H9 (cell line): ENCODE measurements around the gene GFRA1. TPM values are rescaled to one million over a fixed set of nuclear protein-coding genes. Genes with fewer than 3 reads are reported as not detected.

Experiments
- DNase-seq: peaks from one replicate; pipeline ENCODE4 v3.0.0-alpha.2; 2017
- H2AFZ ChIP-seq: one replicate; pipeline ENCODE4 v1.6.1; 2013; ENCODE audit warnings: mild to moderate bottlenecking, low read length, control low read depth, moderate library complexity
- H2AK5ac ChIP-seq: 2 replicates; pipeline ENCODE4 v1.6.1; 2013; ENCODE audit warnings: low read length, control low read depth, mixed read lengths; ENCODE audit not compliant: insufficient read length
- H2BK120ac ChIP-seq: one replicate; pipeline ENCODE4 v1.6.1; 2013; ENCODE audit warnings: low read depth, mild to moderate bottlenecking, low read length, control low read depth, inconsistent platforms; ENCODE audit not compliant: poor library complexity, severe bottlenecking
- H2BK12ac ChIP-seq: 2 replicates; pipeline ENCODE4 v1.6.1; 2013; ENCODE audit warnings: low read length, control low read depth, mixed read lengths, low read depth; ENCODE audit not compliant: insufficient read length
- H2BK15ac ChIP-seq: 2 replicates; pipeline ENCODE4 v1.6.1; 2013; ENCODE audit warnings: low read depth, low read length, control low read depth
- H2BK20ac ChIP-seq: one replicate; pipeline ENCODE4 v1.6.1; 2013; ENCODE audit warnings: low read depth, mild to moderate bottlenecking, low read length, control low read depth, inconsistent platforms; ENCODE audit not compliant: poor library complexity, severe bottlenecking
- H2BK5ac ChIP-seq: 2 replicates; pipeline ENCODE4 v1.6.1; 2013; ENCODE audit warnings: low read length, control low read depth, mixed read lengths; ENCODE audit not compliant: insufficient read length
- H3K14ac ChIP-seq: 2 replicates; pipeline ENCODE4 v1.6.1; 2013; ENCODE audit warnings: low read length, control low read depth; ENCODE audit not compliant: insufficient read depth
- H3K18ac ChIP-seq: 2 replicates; pipeline ENCODE4 v1.6.1; 2013; ENCODE audit warnings: low read depth, mild to moderate bottlenecking, mixed read lengths, low read length, control low read depth; ENCODE audit not compliant: insufficient read length
- H3K23ac ChIP-seq: 2 replicates; pipeline ENCODE4 v1.6.1; 2013; ENCODE audit warnings: low read length, control low read depth, mixed read lengths, low read depth; ENCODE audit not compliant: insufficient read length
- H3K23me2 ChIP-seq: 2 replicates; pipeline ENCODE4 v1.6.1; 2013; ENCODE audit warnings: low read depth, mild to moderate bottlenecking, mixed read lengths, low read length, control low read depth; ENCODE audit not compliant: insufficient read length, poor library complexity, severe bottlenecking
- H3K27ac ChIP-seq: 2 replicates; pipeline ENCODE4 v1.5.1; 2013; ENCODE audit warnings: low read length, control low read depth, mixed read lengths, low read depth; ENCODE audit not compliant: insufficient read length
- H3K27me3 ChIP-seq: 2 replicates; pipeline ENCODE4 v1.6.1; 2013; ENCODE audit warnings: low read length, control low read depth, inconsistent platforms; ENCODE audit not compliant: insufficient read depth
- H3K4ac ChIP-seq: 2 replicates; pipeline ENCODE4 v1.6.1; 2013; ENCODE audit warnings: low read depth, mild to moderate bottlenecking, control low read depth, inconsistent platforms, low read length, moderate library complexity
- H3K4me1 ChIP-seq: 2 replicates; pipeline ENCODE4 v1.6.1; 2013; ENCODE audit warnings: low read length, control low read depth, inconsistent platforms; ENCODE audit not compliant: insufficient read depth
- H3K4me2 ChIP-seq: 2 replicates; pipeline ENCODE4 v1.6.1; 2013; ENCODE audit warnings: low read length, control low read depth, mixed read lengths; ENCODE audit not compliant: insufficient read length, insufficient read depth
- H3K56ac ChIP-seq: 2 replicates; pipeline ENCODE4 v1.6.1; 2013; ENCODE audit warnings: low read depth, mild to moderate bottlenecking, mixed read lengths, low read length, control low read depth; ENCODE audit not compliant: insufficient read length
- H3K79me1 ChIP-seq: 2 replicates; pipeline ENCODE4 v1.6.1; 2013; ENCODE audit warnings: low read depth, mild to moderate bottlenecking, moderate library complexity, low read length, control low read depth, inconsistent platforms; ENCODE audit not compliant: insufficient read depth, poor library complexity, severe bottlenecking
- H3K79me2 ChIP-seq: 2 replicates; pipeline ENCODE4 v1.6.1; 2013; ENCODE audit warnings: low read length, control low read depth, inconsistent platforms; ENCODE audit not compliant: insufficient read depth
- H3K9ac ChIP-seq: 2 replicates; pipeline ENCODE4 v1.6.1; 2013; ENCODE audit warnings: low read length, control low read depth, mixed read lengths; ENCODE audit not compliant: insufficient read length; ENCODE audit errors: extremely low read depth
- H3K9me3 ChIP-seq: one replicate; pipeline ENCODE4 v1.6.1; 2013; ENCODE audit warnings: low read depth, low read length, inconsistent platforms; ENCODE audit not compliant: control insufficient read depth
- H3T11ph ChIP-seq: one replicate; pipeline ENCODE4 v1.6.1; 2013; ENCODE audit warnings: mild to moderate bottlenecking, low read length, control low read depth, inconsistent platforms
- H4K20me1 ChIP-seq: one replicate; pipeline ENCODE4 v1.6.1; 2013; ENCODE audit not compliant: control insufficient read depth, insufficient read length, insufficient read depth
- H4K5ac ChIP-seq: 2 replicates; pipeline ENCODE4 v1.6.1; 2013; ENCODE audit warnings: low read depth, mild to moderate bottlenecking, mixed read lengths, low read length, control low read depth; ENCODE audit not compliant: insufficient read length
- H4K8ac ChIP-seq: replicated peaks from 2 replicates; pipeline ENCODE4 v1.6.1; 2013; ENCODE audit warnings: low read length, control low read depth, mixed read lengths, low read depth; ENCODE audit not compliant: insufficient read length
- H4K91ac ChIP-seq: 2 replicates; pipeline ENCODE4 v1.6.1; 2013; ENCODE audit warnings: low read depth, mild to moderate bottlenecking, moderate library complexity, mixed read lengths, low read length, control low read depth; ENCODE audit not compliant: insufficient read length
- H3K27ac Mint-ChIP-seq, 3 experiments: 2 replicates in 2 of 3; 3 replicates in 1 of 3; pipeline ENCODE4 v1.8.0; 2020 to 2021; ENCODE audit warnings: mixed read lengths in 3 of 3, mild to moderate bottlenecking in 1 of 3, moderate library complexity in 1 of 3
- H3K27me3 Mint-ChIP-seq: 2 replicates; pipeline ENCODE4 v1.8.0; 2021; ENCODE audit warnings: low read depth, mild to moderate bottlenecking, moderate library complexity, mixed read lengths
- H3K36me3 Mint-ChIP-seq, 3 experiments: 2 replicates in 2 of 3; 3 replicates in 1 of 3; pipeline ENCODE4 v1.8.0; 2020 to 2021; ENCODE audit warnings: low read depth in 3 of 3, mixed read lengths in 3 of 3; ENCODE audit not compliant: insufficient read depth in 1 of 3
- H3K4me1 Mint-ChIP-seq, 2 experiments: 2 replicates each; pipeline ENCODE4 v1.8.0; 2020; ENCODE audit warnings: mixed read lengths in 2 of 2
- H3K4me3 Mint-ChIP-seq, 2 experiments: 2 replicates in 1 of 2; 3 replicates in 1 of 2; pipeline ENCODE4 v1.8.0; 2020 to 2021; ENCODE audit warnings: mild to moderate bottlenecking in 2 of 2, mixed read lengths in 2 of 2, moderate library complexity in 1 of 2
- H3K9me3 Mint-ChIP-seq, 2 experiments: 2 replicates in 1 of 2; 3 replicates in 1 of 2; pipeline ENCODE4 v1.8.0; 2020; ENCODE audit warnings: mild to moderate bottlenecking in 2 of 2, mixed read lengths in 2 of 2, moderate library complexity in 1 of 2
- CTCF ChIP-seq: fragments of 200-600 bp; sonication (generic); conservative IDR thresholded peaks from 3 replicates; pipeline ENCODE4 v1.8.0; 2021; ENCODE audit warnings: antibody characterized with exemption, mild to moderate bottlenecking
- WGBS: extraction: QIAGEN DNeasy Blood & Tissue Kit; methylation state at CpG from one replicate; pipeline ENCODE4 v1.1.7; 2013; ENCODE audit warnings: missing lambda C conversion rate, low lambda C conversion rate, mixed read lengths; ENCODE audit not compliant: insufficient read length; ENCODE audit errors: extremely low coverage; 5-methylcytosine and 5-hydroxymethylcytosine counted together
- total RNA-seq: library from RNA; stranded (reverse); gene quantifications from 2 replicates; pipeline ENCODE4 v1.2.1, GENCODE V29; 2021

GFRA1 gene
- total RNA-seq, 1 experiment from 2014 or later, result 0.24 TPM

DNA sequence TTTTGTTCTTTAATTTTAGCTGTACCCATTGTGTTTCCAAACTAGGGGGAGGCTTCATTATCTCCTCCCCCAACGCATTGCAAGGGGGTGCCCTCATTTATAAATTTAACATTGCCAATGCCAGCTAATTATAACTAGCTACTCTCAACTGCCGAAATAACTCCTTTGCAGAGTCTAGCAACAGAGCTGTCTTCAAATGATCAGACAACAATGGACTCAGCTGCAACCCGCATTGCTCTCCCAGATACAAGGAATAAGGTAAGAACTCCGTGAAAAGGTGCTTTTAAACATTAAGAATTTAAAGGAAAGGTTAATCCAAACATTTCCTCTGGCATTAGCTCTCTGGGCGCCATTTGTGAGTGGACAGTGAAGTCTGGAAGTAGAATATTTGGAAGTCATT is 116.2 kb downstream of the GFRA1 start:
- Histone ChIP-seq H3K23me2 (no peaks in the 10 kb centered on the region), H2BK12ac (no peak overlapping the region), H3K27me3 (no peaks in the 10 kb centered on the region), H3K9ac (no peak overlapping the region), H3K79me1 (no peaks in the 10 kb centered on the region), H3K4me1 (no peaks in the 10 kb centered on the region), H4K5ac (no peak overlapping the region), H3K9me3 (no peaks in the 10 kb centered on the region), H3K27ac (no peak overlapping the region), H4K8ac (no peak overlapping the region), H2BK15ac (no peak overlapping the region), H4K91ac (no peak overlapping the region), H3K23ac (no peak overlapping the region), H2AFZ (no peak overlapping the region), H2AK5ac (no peak overlapping the region), H3K4me2 (no peak overlapping the region), H4K20me1 (no peaks in the 10 kb centered on the region), H3K79me2 (no peaks in the 10 kb centered on the region), H2BK20ac (no peak overlapping the region), H2BK120ac (no peak overlapping the region), H3K18ac (no peak overlapping the region), H3T11ph (no peak overlapping the region), H3K56ac (no peak overlapping the region), H3K4ac (no peak overlapping the region), H2BK5ac (no peak overlapping the region), H3K14ac (no peak overlapping the region)
- no peak for DNase-seq
- peaks cover 3% of the 10 kb centered on the region for H3K27me3 Mint-ChIP-seq
- no peaks in the 10 kb centered on the region for H3K4me1 Mint-ChIP-seq
- no peak overlapping the region; a peak in 1 of 7 replicates for H3K27ac Mint-ChIP-seq
- H3K4me3 Mint-ChIP-seq, result no peak overlapping the region
- TF ChIP-seq CTCF, result no peak
- WGBS, result no CpG with 5 or more reads among the region's 5 CpGs
- peaks cover 3 to 8% of the 10 kb centered on the region in 2 experiments; a peak in 3 of 5 replicates for H3K9me3 Mint-ChIP-seq
- H3K36me3 Mint-ChIP-seq, result peaks cover 0 to under 1% (median 0%) of the 10 kb centered on the region in 3 experiments; a peak in 4 of 7 replicates
